HG02623 (cell line): ENCODE measurements around the gene ALK.

ENCODE experiments used
- ATAC-seq: cut with Tn5 transposase; IDR thresholded peaks from one replicate; pipeline ENCODE4 v1.9.1; 2021; ENCODE audit warnings: moderate library complexity; ENCODE audit not compliant: unreplicated experiment

Gene ALK

DNA sequence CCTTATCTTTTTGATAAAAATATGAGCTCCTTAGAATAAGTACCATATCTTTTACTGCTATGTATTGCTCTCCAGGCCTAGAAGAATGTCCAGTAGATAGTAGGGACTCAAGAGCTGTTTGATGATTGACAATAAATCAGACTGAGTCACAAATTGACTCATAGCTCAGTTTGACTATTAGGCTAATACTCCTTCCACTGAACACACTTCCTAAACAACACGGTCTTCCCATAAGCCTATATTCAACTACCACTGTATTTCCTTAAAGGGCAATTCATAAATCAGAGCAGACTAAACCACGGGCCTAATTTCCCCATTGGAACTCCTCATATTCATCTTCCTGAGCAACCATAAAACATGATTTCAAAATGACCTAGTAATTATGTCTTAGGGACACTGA is 258.5 kb downstream of the ALK start:
- ATAC-seq: no peak

GRCh38 chr2:29660201-29660600 is 261.2 kb downstream of the ALK start:
- no peak for ATAC-seq

- ATAC-seq: no peak
Measured at GRCh38 chr2:29659178-29659577, 262.2 kb downstream of the ALK start.

DNA sequence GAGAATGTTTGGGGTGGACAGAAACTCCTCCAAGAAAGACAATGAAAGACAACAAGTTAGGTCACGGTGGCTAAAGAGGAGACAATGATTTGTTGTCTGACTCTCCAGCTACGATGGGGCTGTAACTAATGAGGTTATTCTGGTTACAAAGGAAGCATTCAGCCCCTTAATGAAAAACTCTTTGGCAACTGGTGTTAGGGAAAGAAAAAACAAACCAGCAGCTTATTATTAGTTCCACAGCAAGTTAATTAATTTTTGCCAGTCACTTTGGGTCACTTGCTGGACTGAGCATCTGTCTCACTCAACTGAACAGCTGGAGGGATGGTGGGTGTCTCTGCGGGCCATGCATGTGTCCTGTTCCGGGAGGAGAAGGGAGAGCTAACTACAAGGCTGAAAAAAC is 263.7 kb downstream of the ALK start:
- no peak for ATAC-seq

DNA sequence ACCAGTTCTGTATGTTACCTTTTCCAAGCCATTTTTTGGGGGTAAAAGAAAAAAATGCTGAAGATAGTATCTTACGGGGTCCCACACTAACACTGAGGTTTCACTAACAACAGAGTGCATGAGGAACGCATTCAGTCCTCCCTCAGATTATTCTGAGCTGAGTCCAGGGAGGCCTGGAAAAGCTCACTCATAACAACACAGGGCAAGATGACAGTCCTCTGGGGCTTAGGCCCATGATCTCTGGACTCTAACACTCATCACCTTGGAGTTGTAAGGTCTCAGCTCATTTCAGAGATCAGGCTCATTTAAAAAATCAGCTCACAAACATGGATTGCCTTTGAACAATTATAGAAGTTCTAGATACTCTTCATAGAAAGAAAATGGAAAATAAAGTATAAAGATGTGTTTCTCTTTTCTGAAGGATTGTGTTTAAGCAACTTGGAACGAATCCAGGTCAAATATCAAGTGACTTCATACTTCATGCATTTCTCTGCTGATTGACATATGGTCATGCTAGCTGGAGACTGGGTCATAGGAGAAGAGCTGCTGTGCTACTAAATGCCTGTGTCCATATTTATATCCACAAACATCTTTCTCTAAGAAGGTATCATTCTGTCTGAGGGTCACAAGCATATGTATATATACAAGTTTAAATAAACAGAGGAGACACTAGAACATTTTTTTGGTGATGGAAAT is 265.8 kb downstream of the ALK start:
- no peak for ATAC-seq

DNA sequence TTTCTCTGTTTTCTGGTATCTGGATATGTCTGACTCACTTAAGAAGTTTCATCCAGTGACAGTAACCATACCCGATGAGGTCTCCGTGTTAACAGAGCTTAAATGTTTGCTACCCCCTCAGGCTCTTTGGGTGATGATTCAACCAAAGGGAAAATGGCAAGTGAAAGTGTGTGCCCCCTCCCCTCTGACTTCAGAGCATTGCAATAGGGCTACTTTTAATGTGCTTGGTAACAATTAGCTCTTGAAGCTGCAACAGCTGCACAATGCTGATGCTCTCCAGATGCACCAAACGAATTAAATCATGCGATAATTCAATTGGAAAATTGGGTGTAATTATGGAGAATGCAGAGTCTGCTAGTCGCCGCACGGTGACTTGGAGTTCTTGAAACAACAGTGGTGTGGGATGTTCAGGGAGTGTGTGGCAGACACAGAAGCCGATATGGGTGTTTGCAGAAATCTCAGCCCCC is 270.7 kb downstream of the ALK start:
- ATAC-seq: no peak

DNA sequence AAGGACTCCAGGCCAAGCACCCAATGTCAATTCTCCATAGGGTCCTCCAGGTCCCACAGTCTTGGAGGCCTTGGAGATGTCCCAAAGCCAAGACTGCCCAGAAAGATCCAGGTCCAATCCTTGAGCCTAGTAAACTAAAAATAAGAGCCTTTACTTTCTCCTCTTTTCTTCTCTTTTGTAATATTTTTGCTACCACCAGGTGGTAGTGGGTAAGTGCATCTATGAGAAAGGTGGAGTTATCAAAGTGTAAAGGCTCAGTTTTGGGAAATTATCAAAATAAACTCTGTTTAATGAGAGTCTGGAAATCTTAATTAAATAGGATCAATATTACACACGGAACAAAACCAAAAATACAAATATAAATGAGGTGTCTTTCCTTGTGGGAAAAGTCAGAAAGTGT is 276.4 kb downstream of the ALK start:
- ATAC-seq: no peak

GRCh38 chr2:29643196-29643595 is 278.2 kb downstream of the ALK start:
- no peak for ATAC-seq

DNA sequence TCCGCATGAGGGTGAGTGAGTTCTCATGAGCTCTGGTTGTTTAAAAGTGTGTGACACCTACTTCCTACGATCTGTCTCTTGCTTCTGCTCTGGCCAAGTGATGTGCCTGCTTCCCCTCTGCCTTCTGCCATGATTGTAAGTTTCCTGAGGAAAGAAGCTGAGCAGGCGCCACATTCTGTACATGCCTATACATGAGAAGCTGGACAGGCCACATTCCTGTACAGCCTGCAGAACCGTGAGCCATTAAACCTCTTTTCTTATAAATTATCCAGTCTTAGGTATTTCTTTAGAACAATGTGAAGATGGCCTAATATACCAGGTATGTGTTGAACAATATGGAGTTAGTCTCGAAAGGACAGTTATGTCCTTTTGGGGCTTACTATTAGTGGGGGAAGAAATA is 281.0 kb downstream of the ALK start:
- no peak for ATAC-seq

GRCh38 chr2:29638641-29639040 is 282.7 kb downstream of the ALK start:
- ATAC-seq: no peak

DNA sequence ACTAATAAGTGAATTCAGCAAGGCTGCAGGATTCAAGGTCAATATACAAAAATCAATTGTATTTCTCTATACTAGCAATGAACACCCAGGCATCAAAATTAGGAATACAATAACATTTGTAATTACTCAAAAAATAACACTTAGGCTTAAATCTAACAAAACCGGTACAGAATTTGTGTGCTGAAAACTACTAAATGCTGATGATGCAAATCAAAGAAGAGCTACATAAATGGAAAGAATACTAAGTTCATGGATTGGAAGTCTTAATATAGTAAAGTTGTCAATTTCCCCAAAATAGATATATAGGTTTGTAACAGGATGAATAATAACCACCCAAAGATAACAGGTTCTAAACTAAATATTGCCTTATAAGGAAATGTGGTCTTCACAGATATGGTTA is 286.5 kb downstream of the ALK start:
- no peak for ATAC-seq

GRCh38 chr2:29632018-29632417 is 289.4 kb downstream of the ALK start:
- ATAC-seq: no peak

DNA sequence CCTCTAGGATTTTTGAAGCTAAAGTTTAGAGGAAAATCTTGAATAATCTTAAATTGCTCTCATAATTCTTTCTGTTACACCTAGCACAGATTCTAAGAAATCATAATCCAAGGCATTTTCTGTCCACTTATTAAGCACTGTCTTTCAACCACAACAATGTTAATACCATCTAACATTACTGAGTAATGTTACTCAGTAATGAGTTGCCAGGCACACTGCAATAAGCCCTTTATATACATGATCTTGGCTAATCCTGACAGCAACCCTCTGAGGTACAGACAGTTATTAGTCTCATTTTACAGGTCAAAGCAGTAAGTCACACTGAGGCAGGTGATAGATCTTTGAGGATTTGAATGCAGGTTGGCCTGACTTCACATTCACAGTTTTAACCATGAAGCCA is 291.9 kb downstream of the ALK start:
- no peak for ATAC-seq

DNA sequence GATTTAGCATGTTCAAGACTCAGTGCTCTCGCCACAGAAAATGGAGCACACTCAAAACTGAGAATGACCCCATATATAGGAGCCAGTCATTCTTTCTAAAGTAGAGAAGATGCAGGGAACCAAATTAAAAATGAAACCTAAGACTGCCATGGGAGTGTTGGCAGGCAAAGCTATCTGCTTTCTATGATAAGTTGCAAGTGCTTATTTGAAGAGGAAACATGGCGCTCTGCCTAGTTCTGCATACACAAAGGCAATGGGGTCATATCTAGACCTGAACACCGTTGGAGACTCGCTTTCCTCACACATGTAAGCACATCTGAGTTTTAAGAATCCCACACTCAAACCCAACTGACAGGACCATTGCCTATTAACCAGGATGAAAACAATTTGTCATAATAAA is 292.5 kb downstream of the ALK start:
- no peak for ATAC-seq

GRCh38 chr2:29628108-29628745 is 293.2 kb downstream of the ALK start:
- no peak for ATAC-seq

DNA sequence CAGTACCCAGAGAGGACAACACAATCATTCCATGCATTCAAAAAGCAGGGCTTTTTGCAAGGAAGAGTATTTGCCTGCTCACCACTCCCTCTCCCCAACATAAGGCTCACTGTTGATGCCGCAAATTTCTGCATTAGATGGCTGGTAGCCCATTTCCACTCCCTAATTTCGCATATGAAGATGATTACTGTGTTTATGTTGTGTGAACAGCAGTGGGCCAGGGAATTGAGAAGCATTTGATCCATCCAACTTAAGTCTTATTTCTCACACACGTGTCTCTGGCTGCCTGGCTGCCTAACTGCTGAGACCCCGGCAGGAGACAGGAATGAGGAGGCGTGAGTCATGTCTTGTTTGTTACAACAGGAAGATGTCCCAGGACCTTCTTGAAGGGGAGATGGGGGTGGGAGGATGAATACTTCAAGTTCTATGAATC is 294.1 kb downstream of the ALK start:
- no peak for ATAC-seq

DNA sequence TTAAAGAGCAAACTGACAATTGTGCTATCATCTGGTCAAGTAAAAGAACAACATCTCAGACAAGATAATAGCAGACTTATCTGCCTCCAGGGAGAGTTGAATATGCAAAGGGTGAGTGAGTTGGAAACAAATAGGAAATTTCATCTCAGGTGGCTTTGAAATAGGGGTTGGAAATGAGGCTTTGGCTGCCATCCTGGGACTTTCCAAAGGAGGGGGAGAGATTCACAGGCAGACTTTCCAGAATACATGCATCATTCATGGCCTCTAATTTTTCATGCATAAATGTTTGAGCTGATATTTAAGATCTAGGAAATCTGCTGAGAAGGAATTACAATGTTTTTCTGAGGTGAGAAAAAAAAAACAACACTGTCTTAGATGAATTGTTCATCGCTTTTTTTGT is 300.5 kb downstream of the ALK start:
- ATAC-seq: no peak

DNA sequence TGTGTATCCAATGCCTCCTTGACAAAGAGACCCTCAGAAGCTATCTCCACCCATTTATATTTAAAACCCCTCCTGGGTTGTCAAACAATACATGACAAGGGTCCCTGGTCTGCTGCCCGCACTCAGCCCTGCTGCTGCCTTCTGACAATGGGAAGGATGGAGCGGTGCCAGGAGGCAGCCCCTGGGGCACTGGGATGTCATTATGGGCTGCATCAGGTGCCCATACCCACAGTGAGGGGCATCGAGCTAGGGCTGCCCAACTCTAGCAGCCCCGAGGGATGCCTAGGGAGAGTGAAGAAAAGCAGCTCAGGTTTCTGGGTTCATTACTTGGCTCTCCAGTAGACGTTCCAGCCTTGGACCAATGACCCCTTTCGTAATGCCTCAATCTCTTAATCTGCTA is 301.7 kb downstream of the ALK start:
- ATAC-seq: no peak

DNA sequence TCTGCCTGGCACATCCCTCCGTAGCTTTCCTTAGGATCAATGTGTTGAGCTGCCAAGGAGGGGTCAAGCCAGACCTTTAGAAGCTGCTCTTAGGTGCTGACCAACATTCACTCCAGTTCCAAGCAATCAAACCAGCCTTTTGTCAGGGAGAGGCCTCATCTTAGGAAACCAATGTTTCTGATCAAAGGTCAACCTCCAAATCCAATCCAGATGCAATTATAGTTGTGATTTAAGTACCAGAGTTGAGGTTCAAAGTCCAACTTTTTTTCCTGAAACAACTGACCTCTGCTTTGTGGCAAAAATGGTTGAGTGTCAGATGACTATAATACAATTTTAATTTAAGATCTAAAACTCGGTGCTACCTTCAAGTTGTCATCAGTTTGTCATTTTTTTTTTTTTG is 303.4 kb downstream of the ALK start:
- ATAC-seq: no peak

GRCh38 chr2:29617351-29617750 is 304.0 kb downstream of the ALK start:
- no peak for ATAC-seq

GRCh38 chr2:29616569-29616968 is 304.8 kb downstream of the ALK start:
- no peak for ATAC-seq

GRCh38 chr2:29615841-29616240 is 305.5 kb downstream of the ALK start:
- no peak for ATAC-seq

DNA sequence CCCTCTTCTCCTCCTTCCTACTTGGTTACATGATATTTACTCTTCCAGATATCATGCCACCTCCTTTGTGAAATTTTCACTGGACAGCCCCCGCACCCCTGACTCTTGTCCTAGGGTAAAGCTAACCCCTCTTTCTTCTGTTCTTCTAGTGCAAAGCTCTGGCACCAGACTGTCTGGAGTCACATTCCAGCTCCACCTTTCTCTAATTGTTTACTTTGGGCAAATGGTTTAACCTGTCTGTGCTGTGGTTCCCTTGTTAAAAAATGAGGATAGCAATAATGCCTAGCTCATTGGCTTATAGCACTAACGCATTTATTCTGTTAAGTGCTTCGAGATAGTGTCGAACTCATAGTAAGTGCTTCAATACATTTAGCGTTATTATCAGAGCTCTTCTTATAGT is 306.2 kb downstream of the ALK start:
- ATAC-seq: no peak
